IMR-90 (cell line): ENCODE results near the gene NNMT. TPM values are rescaled to one million over a fixed set of nuclear protein-coding genes. Genes with fewer than 3 reads are reported as not detected.

ENCODE experiments used
- ATAC-seq: fragments of 200-7000 bp; cut with Tn5 transposase; 2 replicates; pipeline ENCODE4 v1.9.1; 2020; ENCODE audit warnings: low read depth, mild to moderate bottlenecking, moderate library complexity
- BruUV-seq: library from RNA; stranded (reverse); fragments of 400-500 nt; replicated peaks from 2 replicates; lab custom pipeline; 2021; lab: Mats Ljungman, UMichigan
- CTCF ChIA-PET: fragments of 300-600 bp; formaldehyde crosslinking; extraction: SDS; loops from one replicate; lab custom pipeline; 2021; ENCODE audit warnings: antibody characterized with exemption; lab: Yijun Ruan, JAX
- POLR2A ChIA-PET: fragments of 300-600 bp; sonication (Branson Sonifier 250); formaldehyde crosslinking; loops from one replicate; lab custom pipeline; 2022; ENCODE audit warnings: antibody characterized with exemption; ENCODE audit not compliant: unreplicated experiment; lab: Charles Lee
- DNase-seq: peaks from one replicate; pipeline ENCODE4 v3.0.0; 2013
- H2AFZ ChIP-seq: replicated peaks from 2 replicates; pipeline ENCODE3; 2013; ENCODE audit warnings: low read length, mild to moderate bottlenecking; ENCODE audit not compliant: poor library complexity
- H2AK5ac ChIP-seq: 2 replicates; pipeline ENCODE4 v1.6.1; 2013; ENCODE audit warnings: low read depth, low read length, inconsistent platforms
- H2AK9ac ChIP-seq: replicated peaks from 2 replicates; pipeline ENCODE3; 2013; ENCODE audit warnings: mild to moderate bottlenecking, low read depth, low read length, moderate library complexity; ENCODE audit not compliant: poor library complexity
- H2BK120ac ChIP-seq: 2 replicates; pipeline ENCODE4 v1.6.1; 2013; ENCODE audit warnings: low read depth, low read length, inconsistent platforms
- H2BK15ac ChIP-seq: 3 replicates; pipeline ENCODE4 v1.6.1; 2013; ENCODE audit warnings: low read depth, low read length, inconsistent platforms
- H2BK20ac ChIP-seq: 2 replicates; pipeline ENCODE4 v1.6.1; 2013; ENCODE audit warnings: low read depth, mild to moderate bottlenecking, inconsistent platforms, low read length, moderate library complexity
- H2BK5ac ChIP-seq: 2 replicates; pipeline ENCODE4 v1.6.1; 2013; ENCODE audit warnings: mild to moderate bottlenecking, low read depth, low read length, inconsistent platforms; ENCODE audit not compliant: poor library complexity, severe bottlenecking
- H3K14ac ChIP-seq: replicated peaks from 2 replicates; pipeline ENCODE4 v1.6.1; 2013; ENCODE audit warnings: low read depth, low read length, inconsistent platforms
- H3K18ac ChIP-seq: 2 replicates; pipeline ENCODE4 v1.6.1; 2013; ENCODE audit warnings: low read depth, low read length, control low read depth
- H3K23ac ChIP-seq: 2 replicates; pipeline ENCODE4 v1.6.1; 2013; ENCODE audit warnings: low read depth, low read length, inconsistent platforms
- H3K27ac ChIP-seq: 2 replicates; pipeline ENCODE4 v1.5.1; 2013; ENCODE audit warnings: mild to moderate bottlenecking, control low read depth, low read length; ENCODE audit not compliant: insufficient read depth
- H3K27me3 ChIP-seq: 2 replicates; pipeline ENCODE4 v1.6.1; 2013; ENCODE audit warnings: low read length; ENCODE audit not compliant: control insufficient read depth, insufficient read depth
- H3K36me3 ChIP-seq: 2 replicates; pipeline ENCODE4 v1.6.1; 2013; ENCODE audit warnings: low read length, mixed read lengths; ENCODE audit not compliant: control insufficient read depth, insufficient read depth
- H3K4ac ChIP-seq: 2 replicates; pipeline ENCODE4 v1.6.1; 2013; ENCODE audit warnings: low read depth, low read length, inconsistent platforms
- H3K4me1 ChIP-seq: 2 replicates; pipeline ENCODE4 v1.6.1; 2013; ENCODE audit warnings: low read length, mixed read lengths; ENCODE audit not compliant: control insufficient read depth, insufficient read depth
- H3K4me2 ChIP-seq: 2 replicates; pipeline ENCODE4 v1.6.1; 2013; ENCODE audit warnings: low read depth, mild to moderate bottlenecking, control low read depth, low read length, moderate library complexity
- H3K4me3 ChIP-seq: 2 replicates; pipeline ENCODE4 v1.5.1; 2013; ENCODE audit warnings: low read depth, mild to moderate bottlenecking, control low read depth, low read length, moderate library complexity; ENCODE audit not compliant: insufficient read depth
- H3K56ac ChIP-seq: 2 replicates; pipeline ENCODE4 v1.6.1; 2013; ENCODE audit warnings: low read length, inconsistent platforms; ENCODE audit not compliant: insufficient read depth; ENCODE audit errors: extremely low read depth
- H3K79me1 ChIP-seq, 2 experiments: 2 replicates each; pipeline ENCODE4 v1.6.1; 2013; ENCODE audit warnings: low read length in 2 of 2, inconsistent platforms in 1 of 2, low read depth in 1 of 2
- H3K9ac ChIP-seq: 2 replicates; pipeline ENCODE4 v1.6.1; 2013; ENCODE audit warnings: low read depth, low read length, control low read depth
- H3K9me1 ChIP-seq: 2 replicates; pipeline ENCODE4 v1.6.1; 2013; ENCODE audit warnings: low read length, inconsistent platforms; ENCODE audit not compliant: insufficient read depth
- H3K9me3 ChIP-seq: 2 replicates; pipeline ENCODE4 v1.6.1; 2013; ENCODE audit warnings: low read length; ENCODE audit not compliant: control insufficient read depth, insufficient read depth
- H4K20me1 ChIP-seq: 2 replicates; pipeline ENCODE4 v1.6.1; 2013; ENCODE audit warnings: low read length, inconsistent platforms; ENCODE audit not compliant: insufficient read depth
- H4K5ac ChIP-seq: 2 replicates; pipeline ENCODE4 v1.6.1; 2013; ENCODE audit warnings: mild to moderate bottlenecking, low read depth, low read length, control low read depth
- H4K8ac ChIP-seq, 2 experiments: 2 replicates each; pipeline ENCODE4 v1.6.1; 2013; ENCODE audit warnings: low read depth in 2 of 2, low read length in 2 of 2, control low read depth in 1 of 2, inconsistent platforms in 1 of 2
- H4K91ac ChIP-seq: 2 replicates; pipeline ENCODE4 v1.6.1; 2013; ENCODE audit warnings: low read depth, low read length, inconsistent platforms; ENCODE audit not compliant: insufficient read depth
- BHLHE40 ChIP-seq: fragments of 150-350 bp; IDR thresholded peaks from 2 replicates; pipeline ENCODE4 v1.6.1; 2016; ENCODE audit warnings: mild to moderate bottlenecking, low read depth, low read length
- CEBPB ChIP-seq: IDR thresholded peaks from 2 replicates; pipeline ENCODE4 v1.6.1; 2012; ENCODE audit warnings: low read depth, low read length, improper control_type of control experiment
- CHD1 ChIP-seq: IDR thresholded peaks from 2 replicates; pipeline ENCODE4 v1.6.1; 2012; ENCODE audit warnings: low read depth, low read length, improper control_type of control experiment
- ELK1 ChIP-seq: fragments of 150-350 bp; IDR thresholded peaks from 2 replicates; pipeline ENCODE4 v1.6.1; 2016; ENCODE audit warnings: low read depth, mild to moderate bottlenecking, low read length, moderate library complexity, borderline replicate concordance
- FOS ChIP-seq: fragments of 150-350 bp; IDR thresholded peaks from 2 replicates; pipeline ENCODE4 v1.6.1; 2016; ENCODE audit warnings: low read depth, low read length
- MXI1 ChIP-seq: IDR thresholded peaks from 2 replicates; pipeline ENCODE4 v1.6.1; 2012; ENCODE audit warnings: low read depth, mild to moderate bottlenecking, low read length, moderate library complexity, borderline replicate concordance
- NFE2L2 ChIP-seq: fragments of 150-350 bp; IDR thresholded peaks from 2 replicates; pipeline ENCODE4 v1.6.1; 2016; ENCODE audit warnings: low read depth, mild to moderate bottlenecking, low read length
- POLR2A ChIP-seq: IDR thresholded peaks from 2 replicates; pipeline ENCODE4 v1.6.1; 2012; ENCODE audit warnings: mild to moderate bottlenecking, low read depth, low read length
- RAD21 ChIP-seq: IDR thresholded peaks from 2 replicates; pipeline ENCODE4 v1.6.1; 2012; ENCODE audit warnings: low read length, improper control_type of control experiment
- RFX5 ChIP-seq: IDR thresholded peaks from 2 replicates; pipeline ENCODE4 v1.8.0; 2012; ENCODE audit warnings: low read depth, mild to moderate bottlenecking, low read length, moderate library complexity
- SMC3 ChIP-seq: fragments of 150-350 bp; IDR thresholded peaks from 2 replicates; pipeline ENCODE4 v1.6.1; 2016; ENCODE audit warnings: low read depth, mild to moderate bottlenecking, antibody characterized with exemption, low read length, moderate library complexity
- USF2 ChIP-seq: fragments of 150-350 bp; IDR thresholded peaks from 2 replicates; pipeline ENCODE4 v1.6.1; 2017; ENCODE audit warnings: mild to moderate bottlenecking, antibody characterized with exemption, low read length, low read depth
- WGBS, 2 experiments: methylation state at CpG; one replicate each; pipeline versions ENCODE4 v1.1.5 to v1.1.7; 2013; ENCODE audit warnings: missing lambda C conversion rate in 2 of 2; ENCODE audit not compliant: insufficient read length in 1 of 2; ENCODE audit errors: extremely low coverage in 2 of 2; 5-methylcytosine and 5-hydroxymethylcytosine counted together
- dilution Hi-C: fragments of 300-500 bp; cut with HindIII; formaldehyde crosslinking; loops from one replicate; pipeline ENCODE4 v1.14.3; 2018; ENCODE audit warnings: low sequenced_read_pairs; ENCODE audit not compliant: unreplicated experiment
- in situ Hi-C: fragments of 300-500 bp; cut with MboI; formaldehyde crosslinking; loops from 3 replicates; pipeline ENCODE4 v1.14.3; 2019; ENCODE audit warnings: low sequenced_read_pairs, inconsistent platforms, mixed read lengths
- intact Hi-C: fragments of 100-400 bp; cut with micrococcal nuclease; formaldehyde crosslinking; loops from 2 replicates; pipeline ENCODE4 v1.10.0; 2022
- polyA plus RNA-seq, 3 experiments: library from polyadenylated mRNA; depleted of rRNA; stranded (reverse); fragments of >200 nt; gene quantifications; 2 replicates each; pipeline ENCODE4 v1.2.3, GENCODE V29; 2012; ENCODE audit warnings: low replicate concordance in 1 of 3
- total RNA-seq: library from RNA; depleted of rRNA; stranded (reverse); fragments of >200 nt; gene quantifications from 2 replicates; pipeline ENCODE4 v1.2.3, GENCODE V29; 2012
- TF ChIP-seq, protein P1 (sequence below): conservative IDR thresholded peaks from 2 replicates; pipeline ENCODE4 v1.5.1; 2012; ENCODE audit warnings: mild to moderate bottlenecking, low read depth, low read length, improper control_type of control experiment

NNMT gene
- total and polyA plus RNA-seq, 2 of the 4 experiments (the other 2 are of a cell fraction), result 79.7 to 108 TPM

- TF ChIP-seq POLR2A (no peak), RAD21 (no peak)
Observed at GRCh38 chr11:114316980-114317786, 21.0 kb downstream of the NNMT start (continued).

GRCh38 chr11:114317787-114318137, 21.6 kb downstream of the NNMT start:
- no peak overlapping the region for H3K18ac ChIP-seq
- H2BK15ac ChIP-seq, result no peak overlapping the region
- H2AK5ac ChIP-seq, result no peak overlapping the region
- no peaks in the 10 kb centered on the region for H3K27me3 ChIP-seq
- H2BK5ac ChIP-seq, result no peak overlapping the region
- no peak overlapping the region for H3K4me2 ChIP-seq
- H4K20me1 ChIP-seq, result no peaks in the 10 kb centered on the region
- H2AK9ac ChIP-seq, result no peak overlapping the region
- CTCF ChIA-PET, result interaction anchor here (0.8 to 0.9 kb wide), 2 partner anchors 11 to 1007 kb away, joined by 3 read pairs; no protein-coding TSS in a partner anchor
- DNase-seq (peak; percentile 67), ATAC-seq (peak; percentile 70)
- H3K79me1 ChIP-seq, result no peaks in the 10 kb centered on the region; a peak in 1 of 4 replicates
- no peak overlapping the region for H3K4ac ChIP-seq
- H2AFZ ChIP-seq, result no peak overlapping the region
- H3K9ac ChIP-seq, result no peak overlapping the region
- in situ Hi-C loops, result no loop called here
- no peak overlapping the region for H3K27ac ChIP-seq
- peaks cover 9% of the 10 kb centered on the region for H3K4me1 ChIP-seq
- WGBS, 2 experiments, result no CpG with 5 or more reads among the region's 5 CpGs
- H4K91ac ChIP-seq, result no peak overlapping the region
- H3K9me3 ChIP-seq, result no peaks in the 10 kb centered on the region
- H3K56ac ChIP-seq, result no peak overlapping the region
- H2BK120ac ChIP-seq, result no peak overlapping the region
- no peak overlapping the region for H3K4me3 ChIP-seq
- no peak overlapping the region for H3K23ac ChIP-seq
- H2BK20ac ChIP-seq, result no peak overlapping the region
- intact Hi-C loops, result no loop called here
- dilution Hi-C loops, result no loop called here
- H3K9me1 ChIP-seq, result no peaks in the 10 kb centered on the region
- POLR2A ChIA-PET, result no interaction called here
- peaks cover 11% of the 10 kb centered on the region; the same call in 1 of the 2 replicates for H3K36me3 ChIP-seq
- H4K8ac ChIP-seq, result no peak overlapping the region; a peak in 1 of 4 replicates
- no peak overlapping the region for H3K14ac ChIP-seq
- no peak overlapping the region for H4K5ac ChIP-seq
- BruUV-seq, result no TSS peak
- TF ChIP-seq ELK1, result no peak
- no peak for TF ChIP-seq POLR2A
- peak; percentile 16; the same call in 1 of the 2 replicates for TF ChIP-seq USF2
- TF ChIP-seq NFE2L2, result no peak
- TF ChIP-seq CEBPB, result no peak
- peak; percentile 71 for TF ChIP-seq SMC3
- no peak for TF ChIP-seq CHD1
- TF ChIP-seq, protein P1, sequence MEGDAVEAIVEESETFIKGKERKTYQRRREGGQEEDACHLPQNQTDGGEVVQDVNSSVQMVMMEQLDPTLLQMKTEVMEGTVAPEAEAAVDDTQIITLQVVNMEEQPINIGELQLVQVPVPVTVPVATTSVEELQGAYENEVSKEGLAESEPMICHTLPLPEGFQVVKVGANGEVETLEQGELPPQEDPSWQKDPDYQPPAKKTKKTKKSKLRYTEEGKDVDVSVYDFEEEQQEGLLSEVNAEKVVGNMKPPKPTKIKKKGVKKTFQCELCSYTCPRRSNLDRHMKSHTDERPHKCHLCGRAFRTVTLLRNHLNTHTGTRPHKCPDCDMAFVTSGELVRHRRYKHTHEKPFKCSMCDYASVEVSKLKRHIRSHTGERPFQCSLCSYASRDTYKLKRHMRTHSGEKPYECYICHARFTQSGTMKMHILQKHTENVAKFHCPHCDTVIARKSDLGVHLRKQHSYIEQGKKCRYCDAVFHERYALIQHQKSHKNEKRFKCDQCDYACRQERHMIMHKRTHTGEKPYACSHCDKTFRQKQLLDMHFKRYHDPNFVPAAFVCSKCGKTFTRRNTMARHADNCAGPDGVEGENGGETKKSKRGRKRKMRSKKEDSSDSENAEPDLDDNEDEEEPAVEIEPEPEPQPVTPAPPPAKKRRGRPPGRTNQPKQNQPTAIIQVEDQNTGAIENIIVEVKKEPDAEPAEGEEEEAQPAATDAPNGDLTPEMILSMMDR, result peak; percentile 62
- no peak; the same call in 1 of the 2 replicates for TF ChIP-seq MXI1
- TF ChIP-seq BHLHE40, result no peak
- no peak for TF ChIP-seq RFX5
- no peak for TF ChIP-seq FOS
- TF ChIP-seq RAD21, result peak; percentile 62
